GM23338 (cell line): ENCODE measurements around the gene ADAM15. TPM values are rescaled to one million over a fixed set of nuclear protein-coding genes. Genes with fewer than 3 reads are reported as not detected.

Source experiments
- ATAC-seq: fragments of 200-7000 bp; cut with Tn5 transposase; 3 replicates; pipeline ENCODE4 v1.9.1; 2020
- DNase-seq: peaks from one replicate; pipeline ENCODE4 v3.0.0-alpha.2; 2015; ENCODE audit warnings: low spot score
- H2AFZ ChIP-seq: fragments of 200-600 bp; sonication (generic); 2 replicates; pipeline ENCODE4 v1.8.0; 2016; ENCODE audit warnings: antibody characterized with exemption, mild to moderate bottlenecking, moderate library complexity
- H3F3A ChIP-seq: fragments of 200-600 bp; sonication (generic); replicated peaks from 2 replicates; pipeline ENCODE4 v1.8.0; 2017; ENCODE audit warnings: antibody characterized with exemption, mixed run types, low read depth
- H3K27ac ChIP-seq: fragments of 200-600 bp; sonication (generic); 2 replicates; pipeline ENCODE4 v1.6.1; 2016; ENCODE audit warnings: low read depth
- H3K27me3 ChIP-seq: fragments of 200-600 bp; sonication (generic); 2 replicates; pipeline ENCODE4 v1.8.0; 2016; ENCODE audit warnings: mild to moderate bottlenecking, mixed run types, moderate library complexity; ENCODE audit not compliant: insufficient read depth
- H3K36me3 ChIP-seq: fragments of 200-600 bp; sonication (generic); 2 replicates; pipeline ENCODE4 v1.8.0; 2016; ENCODE audit warnings: mild to moderate bottlenecking; ENCODE audit not compliant: insufficient read depth
- H3K4me1 ChIP-seq: fragments of 200-600 bp; sonication (generic); 2 replicates; pipeline ENCODE4 v1.8.0; 2016; ENCODE audit warnings: mild to moderate bottlenecking, moderate library complexity; ENCODE audit not compliant: insufficient read depth
- H3K4me2 ChIP-seq: fragments of 200-600 bp; sonication (generic); 2 replicates; pipeline ENCODE4 v1.7.1; 2017; ENCODE audit warnings: mixed run types
- H3K4me3 ChIP-seq: fragments of 200-600 bp; sonication (generic); 2 replicates; pipeline ENCODE4 v1.6.1; 2016; ENCODE audit warnings: mixed run types
- H3K79me2 ChIP-seq: fragments of 200-600 bp; sonication (generic); replicated peaks from 2 replicates; pipeline ENCODE4 v1.8.0; 2017; ENCODE audit warnings: mild to moderate bottlenecking; ENCODE audit not compliant: insufficient read depth
- H3K9me2 ChIP-seq: fragments of 200-600 bp; sonication (generic); 2 replicates; pipeline ENCODE4 v1.8.0; 2017; ENCODE audit not compliant: insufficient read depth
- H4K20me1 ChIP-seq: fragments of 200-600 bp; sonication (generic); replicated peaks from 2 replicates; pipeline ENCODE4 v1.8.0; 2017; ENCODE audit warnings: mild to moderate bottlenecking; ENCODE audit not compliant: insufficient read depth
- H3K27ac Mint-ChIP-seq: 2 replicates; pipeline ENCODE4 v1.8.0; 2020; ENCODE audit warnings: inconsistent platforms, mild to moderate bottlenecking, moderate library complexity, mixed read lengths
- H3K27me3 Mint-ChIP-seq: 3 replicates; pipeline ENCODE4 v1.8.0; 2022; ENCODE audit warnings: low read depth, mild to moderate bottlenecking, moderate library complexity, mixed read lengths, inconsistent platforms; ENCODE audit not compliant: insufficient read depth, poor library complexity
- H3K36me3 Mint-ChIP-seq: 3 replicates; pipeline ENCODE4 v1.8.0; 2021; ENCODE audit warnings: low read depth, mild to moderate bottlenecking, inconsistent platforms, moderate library complexity, mixed read lengths
- H3K4me1 Mint-ChIP-seq: 3 replicates; pipeline ENCODE4 v1.8.0; 2020; ENCODE audit warnings: mild to moderate bottlenecking, inconsistent platforms, mixed read lengths
- H3K4me3 Mint-ChIP-seq: 3 replicates; pipeline ENCODE4 v1.8.0; 2021; ENCODE audit warnings: moderate library complexity, mild to moderate bottlenecking, inconsistent platforms, mixed read lengths
- H3K9me3 Mint-ChIP-seq: 3 replicates; pipeline ENCODE4 v1.8.0; 2020; ENCODE audit warnings: moderate library complexity, mild to moderate bottlenecking, inconsistent platforms, mixed read lengths
- CREB1 ChIP-seq: fragments of 250-450 bp; sonication (Bioruptor Pico); IDR thresholded peaks from 2 replicates; pipeline ENCODE4 v1.5.0; 2020; ENCODE audit warnings: low read depth, mild to moderate bottlenecking, moderate library complexity
- EZH2 ChIP-seq: fragments of 200-600 bp; sonication (generic); IDR thresholded peaks from one replicate; pipeline ENCODE4 v1.8.0; 2017; ENCODE audit warnings: antibody characterized with exemption, mild to moderate bottlenecking, low read depth; ENCODE audit not compliant: unreplicated experiment
- EZH2phosphoT487 ChIP-seq: fragments of 200-600 bp; sonication (generic); IDR thresholded peaks from one replicate; pipeline ENCODE4 v1.8.1; 2018; ENCODE audit warnings: antibody characterized with exemption; ENCODE audit not compliant: unreplicated experiment
- JUNB ChIP-seq: IDR thresholded peaks from one replicate; pipeline ENCODE4 v1.6.1; 2016; ENCODE audit warnings: antibody characterized with exemption; ENCODE audit not compliant: unreplicated experiment
- NANOG ChIP-seq: IDR thresholded peaks from 2 replicates; pipeline ENCODE4 v1.6.1; 2016; ENCODE audit warnings: antibody characterized with exemption, borderline replicate concordance
- POLR2AphosphoS5 ChIP-seq: IDR thresholded peaks from 2 replicates; pipeline ENCODE4 v1.6.1; 2016; ENCODE audit warnings: antibody characterized with exemption, low read depth
- REST ChIP-seq: IDR thresholded peaks from one replicate; pipeline ENCODE4 v1.6.1; 2018; ENCODE audit warnings: antibody characterized with exemption; ENCODE audit not compliant: unreplicated experiment
- ZNF331 ChIP-seq: fragments of 250-450 bp; sonication (Bioruptor Pico); IDR thresholded peaks from 2 replicates; pipeline ENCODE4 v1.5.0; 2020; ENCODE audit warnings: low read depth, mild to moderate bottlenecking, moderate library complexity
- ZNF462 ChIP-seq: fragments of 250-450 bp; sonication (Bioruptor Pico); IDR thresholded peaks from 2 replicates; pipeline ENCODE4 v1.5.0; 2020; ENCODE audit warnings: mild to moderate bottlenecking, moderate library complexity
- polyA plus RNA-seq: library from polyadenylated mRNA; unstranded; fragments of >200 nt; fragmentation: Nextera tagmentation; extraction: Ambion mirVana; gene quantifications from 2 replicates; pipeline ENCODE4 v1.2.1, GENCODE V29; 2016
- total RNA-seq: library from RNA; depleted of rRNA; stranded (reverse); fragments of >200 nt; shearing (Covaris generic); gene quantifications from 2 replicates; pipeline ENCODE4 v1.2.3, GENCODE V29; 2014

Gene ADAM15
- total and polyA plus RNA-seq, 2 experiments from 2014 or later: 24.2 to 31.1 TPM

DNA sequence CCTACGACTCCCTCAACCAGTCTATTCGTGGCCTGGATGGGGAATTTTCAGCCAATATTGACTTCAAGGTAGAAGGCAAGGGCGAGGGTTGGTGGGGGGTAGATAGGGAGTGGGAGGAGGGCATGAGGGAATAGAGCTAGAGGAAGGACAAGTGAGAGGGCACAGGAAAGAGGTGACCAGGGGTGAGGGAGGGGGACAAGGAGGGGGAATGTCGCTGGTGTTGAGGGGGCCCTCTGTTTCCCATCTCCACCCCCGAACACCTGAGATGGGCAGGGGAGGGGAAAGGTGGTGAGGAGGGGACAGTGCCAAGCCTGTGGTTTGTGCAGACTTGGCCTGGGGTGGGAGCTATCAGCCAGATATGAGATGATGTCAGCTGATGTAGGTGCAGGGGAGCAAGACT lies 8.3 kb upstream of the ADAM15 start:
- Mint-ChIP-seq H3K4me3 (no peak overlapping the region), H3K27me3 (peaks cover 24% of the 10 kb centered on the region), H3K36me3 (no peaks in the 10 kb centered on the region), H3K9me3 (no peaks in the 10 kb centered on the region), H3K27ac (no peak overlapping the region), H3K4me1 (peaks cover 26% of the 10 kb centered on the region)
- no peak for DNase-seq
- 0 out of 2 replicates have a peak, but pooled peaks cover 3% of the 10 kb centered on the region for H3F3A ChIP-seq
- H4K20me1 ChIP-seq: no peaks in the 10 kb centered on the region
- no peaks in the 10 kb centered on the region for H3K36me3 ChIP-seq
- H3K27me3 ChIP-seq: no peaks in the 10 kb centered on the region
- no peaks in the 10 kb centered on the region for H3K9me2 ChIP-seq
- no peak overlapping the region for H2AFZ ChIP-seq
- no peaks in the 10 kb centered on the region for H3K4me1 ChIP-seq
- no peaks in the 10 kb centered on the region for H3K79me2 ChIP-seq
- no peak for ATAC-seq
- TF ChIP-seq ZNF462 (no peak), EZH2 (no peak), CREB1 (no peak)
- H3K4me3 ChIP-seq: no peak overlapping the region
- no peak overlapping the region for H3K27ac ChIP-seq
- H3K4me2 ChIP-seq: no peak overlapping the region

GRCh38 chr1:155043301-155043702 lies 7.8 kb upstream of the ADAM15 start:
- no peaks in the 10 kb centered on the region for H3K9me3 Mint-ChIP-seq
- H3K4me3 ChIP-seq: no peak overlapping the region
- no peaks in the 10 kb centered on the region for H3K27me3 ChIP-seq
- H3K27ac ChIP-seq: no peak overlapping the region
- TF ChIP-seq JUNB (no peak), NANOG (no peak), CREB1 (no peak), EZH2phosphoT487 (no peak), REST (no peak), ZNF331 (no peak), EZH2 (no peak), POLR2AphosphoS5 (no peak)
- no peaks in the 10 kb centered on the region for H3K36me3 Mint-ChIP-seq
- 0 out of 2 replicates have a peak, but pooled peaks cover 3% of the 10 kb centered on the region for H3F3A ChIP-seq
- no peaks in the 10 kb centered on the region for H4K20me1 ChIP-seq
- H2AFZ ChIP-seq: no peak overlapping the region
- H3K4me2 ChIP-seq: no peak overlapping the region
- no peaks in the 10 kb centered on the region for H3K4me1 ChIP-seq
- peaks cover 31% of the 10 kb centered on the region for H3K4me1 Mint-ChIP-seq
- H3K79me2 ChIP-seq: no peaks in the 10 kb centered on the region
- no peak overlapping the region for H3K27ac Mint-ChIP-seq
- H3K9me2 ChIP-seq: no peaks in the 10 kb centered on the region
- H3K27me3 Mint-ChIP-seq: peaks cover 24% of the 10 kb centered on the region
- ATAC-seq (peak; percentile 9; the same call in 2 of the 3 replicates), DNase-seq (no peak)
- no peaks in the 10 kb centered on the region for H3K36me3 ChIP-seq
- H3K4me3 Mint-ChIP-seq: no peak overlapping the region; the same call in 2 of the 3 replicates
